HepG2 (cell line): Measurements from ENCODE around the gene NAT14. TPM values are rescaled to one million over a fixed set of nuclear protein-coding genes. Genes with fewer than 3 reads are reported as not detected.

ENCODE experiments used
- ATAC-seq: fragments of 200-7000 bp; cut with Tn5 transposase; 3 replicates; pipeline ENCODE4 v1.9.1; 2020; ENCODE audit warnings: mild to moderate bottlenecking, moderate library complexity
- BruUV-seq: library from RNA; stranded (reverse); fragments of 400-500 nt; replicated peaks from 2 replicates; lab custom pipeline; 2021; lab: Mats Ljungman, UMichigan
- CTCF ChIA-PET: fragments of 300-600 bp; formaldehyde crosslinking; extraction: SDS; loops from one replicate; lab custom pipeline; 2021; ENCODE audit warnings: low total read pairs, inconsistent platforms, low intra/inter-chr PET ratio; lab: Yijun Ruan, JAX
- POLR2A ChIA-PET: fragments of 350-600 bp; sonication (Branson Sonifier 250); formaldehyde crosslinking; loops from one replicate; lab custom pipeline; 2020; ENCODE audit warnings: antibody characterized with exemption, inconsistent platforms; lab: Yijun Ruan, JAX
- DNase-seq: peaks from one replicate; pipeline ENCODE4 v3.0.0-alpha.2; 2015; ENCODE audit warnings: low spot score
- FAIRE-seq: peaks from 3 replicates; lab custom pipeline; 2011; peaks lifted over from hg19 to GRCh38; lab: Jason Lieb, UNC
- H2AFZ ChIP-seq: one replicate; pipeline ENCODE4 v1.6.1; 2011; ENCODE audit warnings: low read length, inconsistent platforms
- H3K27ac ChIP-seq: fragments of 300-600 bp; 3 replicates; pipeline ENCODE4 v1.8.0; 2011; ENCODE audit warnings: mixed run types, mild to moderate bottlenecking, mixed read lengths, low read length, inconsistent platforms; ENCODE audit not compliant: insufficient read depth; ENCODE audit errors: extremely low read length
- H3K27me3 ChIP-seq, 2 experiments: fragments of 200-600 bp in 1 of 2; 2 replicates in 1 of 2; 3 replicates in 1 of 2; pipeline versions ENCODE4 v1.6.0 to v1.8.0; 2011; ENCODE audit warnings: low read length in 2 of 2, mild to moderate bottlenecking in 2 of 2, moderate library complexity in 2 of 2, inconsistent platforms in 1 of 2; ENCODE audit not compliant: insufficient read depth in 2 of 2, control insufficient read depth in 1 of 2
- H3K36me3 ChIP-seq, 2 experiments: fragments of 200-600 bp in 1 of 2; replicated peaks in 1 of 2; 2 replicates in 1 of 2; 3 replicates in 1 of 2; pipeline versions ENCODE4 v1.5.1 to v1.8.0; 2011; ENCODE audit warnings: low read length in 2 of 2, inconsistent platforms in 1 of 2; ENCODE audit not compliant: insufficient read depth in 2 of 2, control insufficient read depth in 1 of 2
- H3K4me1 ChIP-seq: 2 replicates; pipeline ENCODE4 v1.5.1; 2012; ENCODE audit warnings: low read length, inconsistent platforms; ENCODE audit not compliant: insufficient read depth
- H3K4me2 ChIP-seq: 2 replicates; pipeline ENCODE4 v1.6.0; 2011; ENCODE audit warnings: low read depth, low read length, inconsistent platforms
- H3K4me3 ChIP-seq, 3 experiments: fragments of 200-600 bp in 1 of 3; sonication (generic), shearing (Covaris generic) in 1 of 3; replicated peaks in 1 of 3; 2 replicates each; pipeline ENCODE4 v1.5.1; 2011 to 2016; ENCODE audit warnings: low read length in 3 of 3, inconsistent platforms in 2 of 3, low read depth in 2 of 3, mild to moderate bottlenecking in 2 of 3, control low read depth in 1 of 3, mixed read lengths in 1 of 3; ENCODE audit not compliant: insufficient read depth in 1 of 3
- H3K79me2 ChIP-seq: one replicate; pipeline ENCODE4 v1.6.1; 2011; ENCODE audit warnings: low read length, inconsistent platforms; ENCODE audit not compliant: insufficient read depth
- H3K9ac ChIP-seq: 2 replicates; pipeline ENCODE4 v1.6.0; 2011; ENCODE audit warnings: mild to moderate bottlenecking, low read depth, low read length, inconsistent platforms; ENCODE audit not compliant: insufficient read depth
- H3K9me3 ChIP-seq: 2 replicates; pipeline ENCODE4 v1.5.1; 2012; ENCODE audit warnings: mild to moderate bottlenecking, low read length
- H4K20me1 ChIP-seq: 2 replicates; pipeline ENCODE4 v1.6.0; 2011; ENCODE audit warnings: inconsistent platforms, mild to moderate bottlenecking, low read length, moderate library complexity; ENCODE audit not compliant: insufficient read depth
- ARID5B ChIP-seq: IDR thresholded peaks from 2 replicates; pipeline ENCODE4 v1.4.0; 2020; ENCODE audit warnings: mild to moderate bottlenecking, missing genetic modification reagents
- POLR2A ChIP-seq, 2 experiments: IDR thresholded peaks; 2 replicates each; pipeline ENCODE4 v1.6.1; 2011; ENCODE audit warnings: low read depth in 2 of 2, low read length in 2 of 2, mild to moderate bottlenecking in 1 of 2, moderate library complexity in 1 of 2; ENCODE audit not compliant: insufficient read depth in 1 of 2
- THAP7 ChIP-seq: sonication (generic); formaldehyde crosslinking; IDR thresholded peaks from 2 replicates; pipeline ENCODE4 v1.8.1; 2023; ENCODE audit warnings: mild to moderate bottlenecking, missing genetic modification reagents
- ZNF121 ChIP-seq: sonication (generic); formaldehyde crosslinking; IDR thresholded peaks from 2 replicates; pipeline ENCODE4 v1.5.0; 2020; ENCODE audit warnings: mild to moderate bottlenecking, missing genetic modification reagents
- WGBS: methylation state at CpG from one replicate; pipeline ENCODE4 v1.1.6; 2017; ENCODE audit warnings: low lambda C conversion rate; 5-methylcytosine and 5-hydroxymethylcytosine counted together
- in situ Hi-C: cut with HindIII; loops from 2 replicates; pipeline ENCODE4 v1.10.0; 2017; ENCODE audit warnings: low pct_unique_long_range_greater_than_20kb; ENCODE audit not compliant: extremely low pct_ligation_motif_present
- intact Hi-C: fragments of 100-400 bp; cut with micrococcal nuclease; formaldehyde crosslinking; loops from one replicate; pipeline ENCODE4 v1.10.0; 2022; ENCODE audit not compliant: unreplicated experiment
- polyA plus RNA-seq, 8 experiments: library from polyadenylated mRNA; depleted of rRNA in 3 of 8; stranded (reverse) in 7 of 8; unstranded in 1 of 8; fragments of >200 nt; fragmentation: Illumina TruSeq in 4 of 8; extraction: Trizol in 4 of 8; gene quantifications; 2 replicates each; pipeline versions ENCODE4 v1.2.1 to v1.2.3, GENCODE V29; 2011 to 2016; ENCODE audit warnings: low read depth in 4 of 8, missing spikeins in 1 of 8, mixed read lengths in 1 of 8; ENCODE audit not compliant: insufficient read depth in 1 of 8
- total RNA-seq, 5 experiments: library from RNA; depleted of rRNA; stranded (reverse); fragments of >200 nt; fragmentation: Illumina TruSeq; extraction: Trizol; gene quantifications; 2 replicates each; pipeline ENCODE4 v1.2.3, GENCODE V29; 2016; ENCODE audit warnings: low read depth in 1 of 5

The NAT14 gene
- total and polyA plus RNA-seq, 2 of the 13 experiments (the other 11 are each of a cell fraction or from before 2014, with no cell fraction given), result 20.7 to 22.3 TPM

GRCh38 chr19:55473225-55474012, 11.6 kb upstream of the NAT14 start (continued):
- TF ChIP-seq ARID5B (no peak), POLR2A (IDR thresholded peaks at IDR 0.05; ENCODE audit: insufficient read depth in 1 of 2, low read depth in 2 of 2, low read length in 2 of 2) (no peak)

GRCh38 chr19:55474269-55475265, 10.4 kb upstream of the NAT14 start:
- BruUV-seq, result no TSS peak
- CTCF ChIA-PET, result no interaction called here
- no peak overlapping the region for H3K4me2 ChIP-seq
- H3K9ac ChIP-seq, result no peak overlapping the region
- DNase-seq (no peak), ATAC-seq (no peak)
- no peaks in the 10 kb centered on the region for H4K20me1 ChIP-seq
- peaks cover 53% of the 10 kb centered on the region for H3K4me1 ChIP-seq
- H2AFZ ChIP-seq, result no peak overlapping the region
- H3K9me3 ChIP-seq, result no peaks in the 10 kb centered on the region
- H3K27me3 ChIP-seq, result no peaks in the 10 kb centered on the region; a peak in 1 of 5 replicates
- WGBS, result 88% methylated on average over 9 of the region's 19 CpGs
- intact Hi-C loops, result no loop called here
- TF ChIP-seq THAP7 (CRISPR knock-in tag) (no peak), ZNF121 (CRISPR knock-in tag) (peak; percentile 58)
- TF ChIP-seq, all 625 proteins: peak for 1
- Histone ChIP-seq H3K27ac (no peak overlapping the region), H3K4me3 (no peak overlapping the region), H3K36me3 (no peaks in the 10 kb centered on the region), H3K79me2 (peaks cover 11% of the 10 kb centered on the region)
- POLR2A ChIA-PET, result interaction anchor here (0.7 to 2.9 kb wide), 3 partner anchors 13 to 135 kb away, joined by 3 to 10 read pairs (median 5); partner anchors contain the start of gene ISOC2
- in situ Hi-C loops, result no loop called here
- FAIRE-seq, result no peak
